ENCODE measurements around the gene FOXE3. TPM values are rescaled to one million over a fixed set of nuclear protein-coding genes. Genes with fewer than 3 reads are reported as not detected.

Gene FOXE3
- total RNA-seq, 1 donor from 2014 or later: 0.35 TPM

DNA sequence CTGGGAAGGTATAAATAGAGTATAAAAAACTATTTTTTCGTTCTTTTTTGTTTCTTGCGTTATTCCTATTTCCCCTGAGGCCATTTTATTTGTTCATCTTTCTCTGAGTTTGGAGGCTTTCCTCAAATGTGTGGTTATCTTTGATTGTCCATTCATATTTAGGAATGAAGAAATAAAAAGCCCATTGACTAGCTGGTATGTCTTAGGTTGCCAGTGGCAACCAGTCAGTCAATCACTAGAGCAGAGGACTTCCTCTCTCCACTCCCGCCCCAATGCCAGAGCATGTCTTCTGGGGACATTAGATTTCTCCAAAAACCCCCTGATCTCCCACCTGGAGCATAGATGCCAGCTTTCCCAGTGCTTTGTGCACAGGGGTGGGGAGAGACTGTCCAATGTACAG lies 20.7 kb upstream of the FOXE3 start:
- Mint-ChIP-seq H3K36me3 (ENCODE audit: low read depth) (no peaks in the 10 kb centered on the region), H3K27me3 (ENCODE audit: low read depth) (peaks cover 11% of the 10 kb centered on the region), H3K9me3 (no peaks in the 10 kb centered on the region), H3K4me3 (no peak overlapping the region), H3K27ac (ENCODE audit: unreplicated experiment) (no peak overlapping the region), H3K4me1 (peaks cover 7% of the 10 kb centered on the region)
- no peak for DNase-seq (ENCODE audit: low read depth, low spot score)
- TF ChIP-seq, protein P1, sequence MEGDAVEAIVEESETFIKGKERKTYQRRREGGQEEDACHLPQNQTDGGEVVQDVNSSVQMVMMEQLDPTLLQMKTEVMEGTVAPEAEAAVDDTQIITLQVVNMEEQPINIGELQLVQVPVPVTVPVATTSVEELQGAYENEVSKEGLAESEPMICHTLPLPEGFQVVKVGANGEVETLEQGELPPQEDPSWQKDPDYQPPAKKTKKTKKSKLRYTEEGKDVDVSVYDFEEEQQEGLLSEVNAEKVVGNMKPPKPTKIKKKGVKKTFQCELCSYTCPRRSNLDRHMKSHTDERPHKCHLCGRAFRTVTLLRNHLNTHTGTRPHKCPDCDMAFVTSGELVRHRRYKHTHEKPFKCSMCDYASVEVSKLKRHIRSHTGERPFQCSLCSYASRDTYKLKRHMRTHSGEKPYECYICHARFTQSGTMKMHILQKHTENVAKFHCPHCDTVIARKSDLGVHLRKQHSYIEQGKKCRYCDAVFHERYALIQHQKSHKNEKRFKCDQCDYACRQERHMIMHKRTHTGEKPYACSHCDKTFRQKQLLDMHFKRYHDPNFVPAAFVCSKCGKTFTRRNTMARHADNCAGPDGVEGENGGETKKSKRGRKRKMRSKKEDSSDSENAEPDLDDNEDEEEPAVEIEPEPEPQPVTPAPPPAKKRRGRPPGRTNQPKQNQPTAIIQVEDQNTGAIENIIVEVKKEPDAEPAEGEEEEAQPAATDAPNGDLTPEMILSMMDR (conservative IDR thresholded peaks at IDR 0.05): no peak

DNA sequence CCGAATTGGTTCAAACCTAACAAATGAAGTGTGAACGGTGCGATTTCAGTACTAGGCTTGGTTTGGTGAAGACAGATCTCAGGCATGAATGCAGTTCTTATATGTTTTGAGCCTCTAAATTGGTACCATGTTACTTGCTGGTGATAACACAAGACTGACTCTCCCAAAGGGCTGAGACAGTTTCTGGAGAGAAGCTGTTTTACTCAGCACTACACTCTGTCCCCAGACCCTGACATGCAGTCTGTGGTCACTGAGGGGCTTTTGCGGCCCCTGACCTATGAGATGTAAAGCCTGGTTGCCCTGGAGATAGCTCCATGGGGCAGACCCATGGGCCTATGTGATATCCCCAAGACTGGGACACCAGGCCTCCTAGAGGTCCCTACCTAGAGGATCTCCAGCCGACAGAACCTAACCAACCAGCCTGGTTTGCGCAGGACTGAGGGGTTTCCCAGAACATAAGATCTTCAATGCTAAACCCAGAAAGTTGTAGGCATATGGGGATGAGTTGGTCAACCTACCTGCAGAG lies 19.4 kb upstream of the FOXE3 start:
- no peaks in the 10 kb centered on the region for H3K36me3 Mint-ChIP-seq (ENCODE audit: low read depth)
- peaks cover 19% of the 10 kb centered on the region for H3K27me3 Mint-ChIP-seq (ENCODE audit: low read depth)
- H3K9me3 Mint-ChIP-seq: no peaks in the 10 kb centered on the region
- H3K27ac Mint-ChIP-seq (ENCODE audit: unreplicated experiment): no peak overlapping the region
- no peak for DNase-seq (ENCODE audit: low read depth, low spot score)
- TF ChIP-seq, protein P1 (conservative IDR thresholded peaks at IDR 0.05): no peak
- peaks cover 7% of the 10 kb centered on the region for H3K4me1 Mint-ChIP-seq
- no peak overlapping the region for H3K4me3 Mint-ChIP-seq

DNA sequence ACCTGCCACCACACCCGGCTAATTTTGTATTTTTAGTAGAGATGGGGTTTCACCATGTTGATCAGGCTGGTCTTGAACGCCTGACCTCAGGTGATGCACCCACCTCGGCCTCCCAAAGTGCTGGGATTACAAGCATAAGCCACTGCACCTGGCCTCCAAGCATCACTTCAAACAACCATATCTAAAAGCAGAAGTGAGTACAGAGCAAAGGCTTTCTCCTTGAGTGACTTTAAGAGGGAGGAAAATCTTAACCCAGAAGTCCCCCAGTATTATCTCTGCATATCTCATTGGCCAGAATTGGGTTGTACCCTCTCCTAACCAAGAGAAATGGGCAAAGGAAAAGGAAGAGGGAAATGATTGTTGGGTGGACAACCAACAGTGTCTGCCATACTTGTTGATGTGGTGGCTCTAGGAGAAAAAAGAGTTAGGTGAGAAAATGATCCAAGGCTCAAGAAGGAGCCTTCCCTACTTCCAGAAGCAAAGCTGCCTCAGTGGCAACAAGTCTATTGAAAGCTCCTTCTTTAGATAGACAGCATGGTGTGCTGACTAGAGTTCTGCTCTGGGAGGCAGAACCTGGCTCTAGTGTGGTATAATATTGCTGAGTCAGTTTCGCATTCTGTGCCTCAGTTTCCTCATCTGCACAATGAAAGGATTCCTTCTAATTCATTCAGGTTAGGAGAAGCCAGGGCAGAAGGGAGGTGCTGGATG lies 16.8 kb upstream of the FOXE3 start:
- no peak overlapping the region for H3K27ac Mint-ChIP-seq (ENCODE audit: unreplicated experiment)
- no peak overlapping the region for H3K4me3 Mint-ChIP-seq
- H3K27me3 Mint-ChIP-seq (ENCODE audit: low read depth): peaks cover 11% of the 10 kb centered on the region
- TF ChIP-seq, protein P1 (conservative IDR thresholded peaks at IDR 0.05): no peak
- H3K4me1 Mint-ChIP-seq: peaks cover 7% of the 10 kb centered on the region
- no peaks in the 10 kb centered on the region for H3K36me3 Mint-ChIP-seq (ENCODE audit: low read depth)
- no peak for DNase-seq (ENCODE audit: low read depth, low spot score)
- no peaks in the 10 kb centered on the region for H3K9me3 Mint-ChIP-seq

DNA sequence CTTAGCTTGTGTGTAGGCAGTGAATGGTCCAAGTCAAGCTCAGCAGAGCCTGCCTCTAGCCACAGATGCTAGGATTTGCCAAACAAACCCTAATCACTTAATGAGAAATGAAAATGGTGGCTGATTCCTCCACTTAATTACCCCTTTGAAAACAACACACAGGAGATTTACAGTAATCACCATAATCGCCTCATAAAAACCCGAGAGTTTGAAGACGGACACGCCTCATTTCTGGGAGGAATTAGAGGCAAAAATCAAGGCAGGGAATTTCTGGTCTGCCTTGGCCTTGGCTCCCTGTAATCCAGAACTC lies 16.3 kb upstream of the FOXE3 start:
- no peak for DNase-seq (ENCODE audit: low read depth, low spot score)
- peaks cover 7% of the 10 kb centered on the region for H3K4me1 Mint-ChIP-seq
- H3K36me3 Mint-ChIP-seq (ENCODE audit: low read depth): no peaks in the 10 kb centered on the region
- TF ChIP-seq, protein P1 (conservative IDR thresholded peaks at IDR 0.05): no peak
- peaks cover 11% of the 10 kb centered on the region for H3K27me3 Mint-ChIP-seq (ENCODE audit: low read depth)
- no peak overlapping the region for H3K4me3 Mint-ChIP-seq
- no peaks in the 10 kb centered on the region for H3K9me3 Mint-ChIP-seq
- no peak overlapping the region for H3K27ac Mint-ChIP-seq (ENCODE audit: unreplicated experiment)

DNA sequence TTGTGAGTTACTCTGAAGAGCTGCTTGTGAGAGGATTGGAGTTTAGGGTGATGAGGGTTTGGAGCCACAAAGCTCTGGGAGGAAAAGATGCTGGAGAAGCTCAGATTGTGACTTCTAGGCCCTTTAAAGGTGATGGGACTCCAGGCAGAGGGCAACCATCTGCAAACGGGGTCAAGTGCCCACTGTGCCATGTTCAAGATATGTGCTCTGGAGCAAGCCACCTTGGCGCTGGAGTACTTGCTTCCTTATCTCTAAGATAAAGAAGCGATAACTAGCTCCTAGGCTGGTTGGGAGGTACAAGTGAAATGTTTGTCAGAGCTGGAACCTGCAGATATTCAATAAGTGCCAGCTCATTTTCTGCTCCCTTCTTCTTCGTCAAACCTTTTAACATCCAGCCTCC lies 14.3 kb upstream of the FOXE3 start:
- TF ChIP-seq, protein P1 (conservative IDR thresholded peaks at IDR 0.05): no peak
- Mint-ChIP-seq H3K4me1 (no peaks in the 10 kb centered on the region), H3K4me3 (no peak overlapping the region), H3K27me3 (ENCODE audit: low read depth) (peaks cover 14% of the 10 kb centered on the region), H3K9me3 (no peaks in the 10 kb centered on the region), H3K27ac (ENCODE audit: unreplicated experiment) (no peak overlapping the region), H3K36me3 (ENCODE audit: low read depth) (no peaks in the 10 kb centered on the region)
- DNase-seq (ENCODE audit: low read depth, low spot score): no peak
